Panc1 (cell line): ENCODE measurements around the gene C4orf50.

ENCODE experiments used
- CTCF ChIP-seq: fragments of 450-650 bp; IDR thresholded peaks from 2 replicates; pipeline ENCODE4 v1.5.1; 2017; ENCODE audit warnings: mild to moderate bottlenecking
- POLR2AphosphoS5 ChIP-seq: IDR thresholded peaks from 2 replicates; pipeline ENCODE4 v1.6.1; 2012; ENCODE audit warnings: mild to moderate bottlenecking, low read depth, low read length, moderate library complexity

- no peak for TF ChIP-seq POLR2AphosphoS5
- no peak for TF ChIP-seq CTCF
These were observed 65.8 kb downstream of the C4orf50 start for GRCh38 chr4:5952286-5952974.
